CD4-positive, alpha-beta T cell treated with Interleukin-17A for 1 hour (primary cell): ENCODE measurements around the gene ITGB7.

Source experiments
- DNase-seq: peaks from one replicate; pipeline ENCODE4 v3.0.0-alpha.2; 2020

The ITGB7 gene, protein sequence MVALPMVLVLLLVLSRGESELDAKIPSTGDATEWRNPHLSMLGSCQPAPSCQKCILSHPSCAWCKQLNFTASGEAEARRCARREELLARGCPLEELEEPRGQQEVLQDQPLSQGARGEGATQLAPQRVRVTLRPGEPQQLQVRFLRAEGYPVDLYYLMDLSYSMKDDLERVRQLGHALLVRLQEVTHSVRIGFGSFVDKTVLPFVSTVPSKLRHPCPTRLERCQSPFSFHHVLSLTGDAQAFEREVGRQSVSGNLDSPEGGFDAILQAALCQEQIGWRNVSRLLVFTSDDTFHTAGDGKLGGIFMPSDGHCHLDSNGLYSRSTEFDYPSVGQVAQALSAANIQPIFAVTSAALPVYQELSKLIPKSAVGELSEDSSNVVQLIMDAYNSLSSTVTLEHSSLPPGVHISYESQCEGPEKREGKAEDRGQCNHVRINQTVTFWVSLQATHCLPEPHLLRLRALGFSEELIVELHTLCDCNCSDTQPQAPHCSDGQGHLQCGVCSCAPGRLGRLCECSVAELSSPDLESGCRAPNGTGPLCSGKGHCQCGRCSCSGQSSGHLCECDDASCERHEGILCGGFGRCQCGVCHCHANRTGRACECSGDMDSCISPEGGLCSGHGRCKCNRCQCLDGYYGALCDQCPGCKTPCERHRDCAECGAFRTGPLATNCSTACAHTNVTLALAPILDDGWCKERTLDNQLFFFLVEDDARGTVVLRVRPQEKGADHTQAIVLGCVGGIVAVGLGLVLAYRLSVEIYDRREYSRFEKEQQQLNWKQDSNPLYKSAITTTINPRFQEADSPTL

DNA sequence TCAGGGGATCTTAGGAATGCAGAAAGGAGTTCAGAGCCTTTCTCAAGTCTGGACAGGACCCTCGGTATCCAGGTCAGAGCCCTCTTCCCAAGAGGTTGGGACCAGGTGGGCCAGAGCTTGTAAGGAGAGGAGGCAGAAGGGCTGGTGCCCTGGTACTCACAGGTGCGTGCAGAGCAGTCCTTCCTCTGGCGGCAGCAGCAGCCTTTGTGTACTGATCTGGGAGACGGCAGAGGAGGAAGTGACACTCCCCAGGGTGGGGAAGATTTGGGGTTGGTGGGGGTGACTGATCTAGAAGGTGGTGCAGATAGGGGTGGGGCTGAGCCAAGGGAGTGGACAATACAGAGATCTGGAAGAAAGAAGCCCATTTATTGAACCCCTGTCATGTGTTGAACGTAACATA, at the start of gene ITGB7:
Gene ITGB7 (minus strand): TSS at position 210 of the 400 bp plus-strand sequence. CDS start 6,808 bp downstream, outside the sequence.
- peak; percentile 79 for DNase-seq

DNA sequence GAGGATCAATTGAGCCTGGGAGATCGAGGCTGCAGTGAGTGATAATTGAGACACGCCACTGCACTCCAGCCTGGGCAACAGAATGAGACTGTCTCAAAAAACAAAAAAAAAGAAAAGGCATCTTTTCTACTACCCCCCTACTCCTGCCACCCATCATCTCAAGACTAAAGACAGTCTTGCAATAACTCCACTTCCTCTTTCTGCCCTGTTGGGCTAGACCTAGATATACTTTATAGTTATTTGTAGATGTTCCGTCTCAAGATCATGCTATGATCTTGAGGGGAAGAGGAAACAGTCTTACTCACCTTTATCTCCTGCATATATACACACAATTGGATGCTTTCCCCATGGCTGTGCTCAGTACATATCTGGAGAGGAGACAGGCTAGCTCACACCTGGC, 48.9 kb upstream of the ITGB7 start:
- no peak for DNase-seq

DNA sequence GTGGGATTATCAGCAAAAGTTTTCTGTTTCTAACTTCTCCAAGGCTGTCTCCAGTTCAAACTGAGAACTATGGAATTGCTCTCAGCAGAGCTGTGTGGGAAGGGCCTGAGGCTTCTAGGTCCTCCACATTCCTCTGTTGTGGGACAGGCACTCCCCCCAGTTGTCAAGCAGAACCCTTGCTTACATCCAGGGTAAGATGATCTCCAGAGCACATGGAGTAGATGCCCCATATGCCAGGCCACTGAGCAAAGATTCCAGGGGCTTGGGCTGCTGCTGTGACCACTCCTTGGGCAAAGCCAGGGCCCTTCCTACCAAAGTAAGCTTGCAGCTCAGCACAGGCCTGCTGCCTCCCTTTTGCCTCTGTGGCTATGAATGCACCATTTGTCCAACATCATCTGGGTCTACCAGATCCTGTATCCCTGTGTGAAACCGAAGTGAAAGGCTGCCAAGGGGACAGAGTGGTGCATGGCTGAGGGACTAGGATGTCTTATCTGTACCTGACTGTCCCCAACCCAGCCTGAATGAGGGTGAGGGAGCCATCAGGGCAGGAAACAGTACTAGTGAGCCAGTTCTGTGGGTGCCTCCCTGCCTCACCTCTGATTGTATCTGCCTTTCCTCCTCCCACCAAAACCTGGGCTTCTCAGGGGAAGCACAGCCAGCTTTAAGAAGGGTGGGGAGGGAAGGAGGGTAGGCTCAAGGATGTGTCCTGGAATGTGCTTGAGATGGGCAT, 47.9 kb upstream of the ITGB7 start:
- no peak for DNase-seq

DNA sequence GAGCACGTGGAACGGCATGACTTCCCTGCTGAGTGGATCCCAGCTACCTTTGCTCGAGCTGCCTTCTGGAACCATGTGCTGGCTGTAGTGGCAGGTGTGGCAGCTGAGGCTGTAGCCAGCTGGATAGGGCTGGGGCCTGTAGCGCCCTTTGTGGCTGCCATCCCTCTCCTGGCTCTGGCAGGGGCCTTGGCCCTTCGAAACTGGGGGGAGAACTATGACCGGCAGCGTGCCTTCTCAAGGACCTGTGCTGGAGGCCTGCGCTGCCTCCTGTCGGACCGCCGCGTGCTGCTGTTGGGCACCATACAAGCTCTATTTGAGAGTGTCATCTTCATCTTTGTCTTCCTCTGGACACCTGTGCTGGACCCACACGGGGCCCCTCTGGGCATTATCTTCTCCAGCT, 46.2 kb upstream of the ITGB7 start:
- DNase-seq, result no peak

DNA sequence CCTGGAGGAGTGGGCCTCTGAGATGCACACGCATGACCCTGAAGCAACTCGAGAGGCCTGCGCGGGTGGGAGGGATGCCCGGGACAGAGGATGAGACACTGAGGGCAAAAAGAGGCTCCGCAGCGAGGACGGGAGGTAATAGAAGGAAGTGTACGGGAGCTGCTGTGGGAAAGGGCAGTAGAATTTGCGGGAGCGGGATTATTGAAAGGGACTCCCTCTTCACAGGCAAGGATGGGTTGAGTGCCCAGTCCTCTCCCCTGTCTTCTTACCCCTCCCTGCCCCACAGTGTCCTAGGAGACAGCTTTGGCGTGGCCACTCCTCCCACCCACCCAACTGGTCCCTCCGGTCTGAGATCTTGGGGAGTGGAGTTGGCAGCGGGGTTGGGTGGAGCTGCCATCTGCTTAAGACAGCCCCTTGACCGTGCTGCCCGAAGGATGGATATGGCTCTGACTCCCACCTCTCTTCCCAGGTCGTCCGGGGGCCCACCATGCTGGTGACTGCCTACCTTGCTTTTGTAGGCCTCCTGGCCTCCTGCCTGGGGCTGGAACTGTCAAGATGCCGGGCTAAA, 45.4 kb upstream of the ITGB7 start:
- DNase-seq, result no peak

DNA sequence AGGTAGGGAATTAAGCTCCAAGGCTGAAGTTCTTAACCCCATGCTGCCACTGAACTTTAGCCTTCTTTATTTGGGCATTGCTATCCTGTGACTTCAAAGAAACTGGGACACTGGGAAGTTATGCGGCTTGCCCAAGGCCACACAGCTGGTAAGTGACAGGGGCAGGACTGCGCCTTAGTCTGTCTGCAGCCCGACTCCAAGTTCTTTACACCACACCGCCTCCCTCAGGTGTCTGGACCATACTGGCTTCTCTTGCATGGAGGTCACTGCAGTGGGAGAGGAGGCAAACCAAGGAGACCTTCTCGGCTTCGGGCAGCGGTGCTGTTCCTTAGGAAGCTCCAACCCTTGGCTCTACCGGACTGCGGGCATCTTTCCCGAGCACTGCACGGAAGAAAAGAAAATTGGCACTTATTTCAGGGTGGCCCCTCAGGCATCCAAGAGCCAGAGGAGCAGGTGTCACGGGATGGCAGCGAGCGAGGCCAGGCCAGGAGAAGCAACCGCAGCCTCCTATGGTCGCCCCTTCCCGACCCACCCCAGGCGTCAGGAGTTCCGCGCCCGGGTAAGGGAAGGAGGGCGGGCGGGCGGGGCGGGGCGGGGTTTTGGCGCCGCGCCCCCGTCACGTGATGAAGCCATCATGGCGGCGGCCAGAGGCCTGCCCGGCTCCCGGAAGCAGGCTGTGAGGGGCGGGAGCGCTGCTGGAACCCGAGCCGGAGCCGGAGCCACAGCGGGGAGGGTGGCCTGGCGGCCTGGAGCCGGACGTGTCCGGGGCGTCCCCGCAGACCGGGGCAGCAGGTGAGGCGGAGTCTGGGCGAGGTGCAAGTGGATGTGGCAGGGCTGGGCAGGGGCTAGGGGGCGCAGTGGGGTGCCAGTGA, 44.7 kb upstream of the ITGB7 start:
- DNase-seq, result peak; percentile 76

DNA sequence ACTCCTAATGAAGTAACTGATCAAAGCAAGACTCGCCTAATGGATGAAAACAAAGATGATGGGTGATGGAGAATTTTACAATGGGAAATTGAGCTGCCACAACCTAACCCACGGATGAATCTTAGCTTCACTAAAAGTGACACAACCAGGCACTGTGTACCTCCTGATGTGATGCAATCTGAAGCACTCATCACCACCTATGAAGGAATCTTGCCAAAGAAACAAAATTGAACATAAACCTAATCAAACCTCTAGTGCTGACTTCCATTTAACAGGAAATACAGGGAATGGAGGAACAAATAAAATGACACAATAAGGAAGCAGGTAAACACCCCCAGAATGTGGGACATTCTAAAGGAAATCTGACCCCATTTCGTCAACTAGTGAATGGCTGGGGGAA, 38.2 kb upstream of the ITGB7 start:
- DNase-seq, result no peak

DNA sequence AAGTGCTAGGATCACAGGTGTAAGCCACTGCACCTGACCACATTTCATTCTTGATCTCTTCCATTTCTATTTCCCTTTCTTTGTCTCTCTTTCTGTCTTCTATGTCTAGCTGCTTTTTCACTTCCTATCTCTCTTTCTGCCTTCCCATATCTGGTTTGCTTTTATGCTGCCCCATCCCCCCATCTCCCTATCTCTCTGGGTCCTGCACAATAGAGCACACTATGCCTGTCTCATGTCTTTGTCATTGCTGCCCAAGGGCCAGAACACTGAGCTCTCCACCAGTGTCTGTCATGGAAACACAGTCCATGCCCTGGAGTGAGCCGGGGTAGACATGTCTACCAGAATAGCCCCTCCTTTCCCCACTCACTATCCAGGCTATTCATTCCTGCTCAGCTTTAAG, 37.3 kb upstream of the ITGB7 start:
- DNase-seq, result no peak

DNA sequence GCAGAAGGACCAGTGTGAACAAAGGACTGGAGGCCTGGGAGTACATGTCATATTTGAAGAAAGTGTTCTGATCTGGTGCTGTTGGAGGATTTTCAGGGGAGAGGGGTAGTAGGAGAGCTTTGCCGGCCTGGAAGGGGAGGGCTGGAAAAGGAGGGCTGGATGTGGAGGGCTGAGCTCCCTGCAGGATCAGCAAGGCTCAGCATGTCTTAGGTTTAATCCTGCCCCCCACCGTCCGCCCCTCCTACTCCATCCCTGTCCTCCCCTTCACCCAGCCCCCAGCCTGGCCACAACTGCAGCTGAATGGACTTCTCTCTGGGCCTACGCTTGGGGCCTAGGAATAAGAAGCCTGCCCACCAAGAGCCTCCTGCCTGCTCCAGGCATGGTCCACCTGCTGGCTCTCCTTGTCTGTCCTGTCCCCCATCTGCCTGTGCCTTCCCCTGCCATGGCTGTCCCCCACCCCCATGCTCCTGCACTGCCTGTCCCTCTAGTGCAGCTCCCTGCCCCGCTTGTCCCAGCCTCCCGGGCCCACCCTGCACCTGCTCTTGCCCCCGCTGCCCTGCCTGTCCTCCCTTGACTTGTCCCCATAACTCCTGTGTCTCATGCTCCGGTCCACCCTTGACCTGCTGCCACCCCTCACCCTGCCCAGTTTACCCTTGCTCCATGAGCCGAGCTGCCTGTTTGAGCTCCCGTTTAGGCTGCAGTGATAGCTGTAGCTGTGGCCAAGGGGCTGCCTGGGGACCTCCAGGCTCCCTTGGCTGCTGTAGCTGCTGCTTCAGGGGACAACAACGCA, 34.8 kb upstream of the ITGB7 start:
- DNase-seq, result no peak

DNA sequence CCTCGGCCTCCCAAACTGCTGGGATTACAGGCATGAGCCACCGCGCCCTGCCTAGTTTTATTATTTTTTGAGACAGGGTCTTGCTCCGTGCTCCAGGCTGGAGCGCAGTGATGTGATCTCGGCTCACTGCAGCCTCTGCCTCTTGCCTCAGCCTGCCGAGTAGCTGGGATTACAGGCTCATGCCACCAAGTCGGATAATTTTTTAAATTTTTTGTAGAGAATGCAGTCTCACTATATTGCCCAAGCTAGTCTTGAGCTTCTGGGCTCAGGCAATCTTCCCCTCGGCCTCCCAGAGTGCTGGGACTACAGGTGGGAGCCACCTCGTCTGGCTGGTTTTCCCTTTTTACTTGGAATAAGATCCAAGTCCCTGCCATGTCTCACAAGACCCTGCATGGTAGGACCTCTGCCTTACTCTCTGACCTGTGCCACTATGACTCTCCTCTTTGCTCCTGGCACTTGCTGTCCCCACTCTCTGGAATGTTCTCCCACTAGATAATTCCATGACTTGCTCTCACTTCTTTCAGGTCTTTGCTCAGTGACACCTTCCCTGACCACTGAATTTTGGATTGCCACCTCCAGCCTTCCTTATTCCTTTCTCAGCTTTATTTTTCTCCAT, 32.7 kb upstream of the ITGB7 start:
- no peak for DNase-seq

DNA sequence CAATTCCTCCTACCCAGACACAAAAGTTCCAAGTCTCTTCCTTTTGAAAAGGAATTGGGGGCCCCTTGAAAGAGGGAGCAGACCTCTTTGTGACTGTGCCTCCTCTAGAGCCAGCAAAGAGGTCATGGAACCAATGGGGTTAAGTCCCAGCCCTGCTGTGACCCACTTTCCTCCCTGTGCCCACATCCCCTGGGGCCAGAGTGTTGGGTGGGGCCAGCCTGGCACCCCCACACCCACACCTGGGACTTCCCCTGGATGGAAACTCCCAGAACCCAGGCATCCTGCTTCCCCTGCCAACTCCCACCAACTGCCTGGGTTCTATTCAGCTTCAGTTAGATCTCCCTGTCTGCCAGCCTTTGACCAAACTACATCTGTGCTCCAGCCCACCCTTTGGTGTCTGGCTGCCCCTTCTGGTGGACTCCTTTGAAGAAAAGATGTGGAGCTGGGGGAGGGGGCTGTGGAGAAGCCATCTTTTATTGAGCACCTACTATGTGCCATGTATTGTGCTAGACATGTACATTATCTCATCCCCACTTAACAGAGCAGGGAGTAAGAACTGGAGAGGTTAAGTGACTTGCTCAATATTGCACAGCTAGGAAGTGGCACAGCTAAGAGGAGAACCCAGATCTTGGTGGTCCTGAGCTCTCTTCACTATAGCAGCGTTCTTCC, 29.5 kb upstream of the ITGB7 start:
- DNase-seq, result peak; percentile 83

DNA sequence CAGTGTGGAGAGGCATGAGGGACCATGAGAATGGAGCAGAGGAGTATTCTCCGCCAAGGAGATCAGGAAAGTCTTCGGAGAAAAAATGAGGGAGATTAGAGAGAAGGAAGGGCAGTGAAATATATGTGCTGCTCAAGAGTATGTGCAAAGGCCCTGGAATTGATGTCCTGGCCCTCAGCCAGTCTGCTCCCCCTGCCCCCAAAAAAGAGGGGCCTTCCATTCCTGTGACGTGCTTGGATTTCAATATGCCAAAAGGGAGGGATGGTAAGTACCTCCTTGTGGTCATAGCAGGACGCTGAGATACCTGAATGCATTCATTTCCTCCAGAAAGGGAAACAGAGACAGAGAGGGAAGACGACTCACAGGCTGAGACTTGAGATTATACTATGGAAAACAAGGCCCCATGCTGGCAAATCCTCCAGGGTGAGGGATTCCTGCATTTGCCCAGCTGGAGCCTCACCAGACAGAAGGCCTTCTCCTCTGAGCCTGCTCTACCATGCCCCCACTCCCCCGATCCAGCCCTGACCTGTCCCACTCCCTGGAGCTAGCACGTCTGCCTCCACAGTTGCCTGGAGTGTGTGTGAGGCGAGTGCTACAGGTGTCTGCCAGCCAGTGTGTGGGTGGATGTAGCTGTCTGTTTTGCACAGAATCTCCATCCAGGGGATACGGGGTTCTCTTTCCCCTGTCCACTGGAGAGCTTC, 28.8 kb upstream of the ITGB7 start:
- DNase-seq, result no peak

DNA sequence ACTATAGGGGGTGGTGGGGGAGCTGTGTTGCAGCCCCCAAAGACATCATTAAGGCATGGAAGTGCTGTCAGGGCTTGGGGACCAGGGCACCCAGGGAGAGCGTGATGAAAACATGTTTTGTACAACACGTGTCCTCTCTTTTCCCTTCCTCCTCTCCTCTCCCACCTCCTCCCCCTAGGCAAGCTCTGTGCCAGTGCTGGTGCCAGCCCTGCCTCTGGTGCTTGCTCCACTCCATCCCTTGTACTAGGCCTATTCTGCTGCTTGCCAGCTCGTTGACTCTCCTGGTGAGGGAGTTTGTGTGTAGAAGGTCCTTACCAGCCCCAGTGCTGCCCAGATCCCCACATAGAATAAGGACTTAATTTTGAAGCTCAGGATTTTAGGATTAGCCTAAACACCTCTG, 28.1 kb upstream of the ITGB7 start:
- DNase-seq, result no peak

DNA sequence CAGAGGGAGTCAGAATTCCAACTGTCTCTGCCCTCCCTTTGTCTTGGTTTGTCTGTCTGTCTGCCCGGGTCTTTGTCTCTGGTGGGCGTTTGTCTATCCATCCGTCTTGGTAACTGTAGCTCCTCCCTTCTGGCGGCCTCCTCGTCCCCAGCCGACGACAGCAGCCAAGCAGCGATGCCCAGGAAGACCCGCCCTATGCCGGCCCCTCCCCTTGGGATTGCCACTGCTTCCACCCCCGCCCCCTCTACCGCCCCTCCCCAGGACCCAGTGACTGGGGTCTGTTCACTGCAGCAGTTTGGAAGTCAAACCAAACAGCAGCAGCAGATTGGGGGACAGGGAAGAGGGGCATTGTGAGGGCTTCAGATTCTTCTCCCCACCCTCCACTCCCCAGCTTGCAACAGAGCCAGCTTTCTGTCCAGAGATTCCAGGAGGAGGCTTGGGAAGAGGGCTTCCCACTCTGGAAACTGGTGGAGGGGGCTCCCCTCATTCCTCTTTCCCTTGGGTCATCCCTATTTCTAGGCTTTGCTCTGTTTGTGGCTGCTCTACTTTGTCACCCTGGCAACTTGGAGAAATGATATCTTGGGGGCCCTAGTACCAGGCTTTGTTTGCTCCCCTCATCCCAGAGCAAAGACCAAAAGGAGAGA, 27.3 kb upstream of the ITGB7 start:
- DNase-seq, result peak; percentile 37

DNA sequence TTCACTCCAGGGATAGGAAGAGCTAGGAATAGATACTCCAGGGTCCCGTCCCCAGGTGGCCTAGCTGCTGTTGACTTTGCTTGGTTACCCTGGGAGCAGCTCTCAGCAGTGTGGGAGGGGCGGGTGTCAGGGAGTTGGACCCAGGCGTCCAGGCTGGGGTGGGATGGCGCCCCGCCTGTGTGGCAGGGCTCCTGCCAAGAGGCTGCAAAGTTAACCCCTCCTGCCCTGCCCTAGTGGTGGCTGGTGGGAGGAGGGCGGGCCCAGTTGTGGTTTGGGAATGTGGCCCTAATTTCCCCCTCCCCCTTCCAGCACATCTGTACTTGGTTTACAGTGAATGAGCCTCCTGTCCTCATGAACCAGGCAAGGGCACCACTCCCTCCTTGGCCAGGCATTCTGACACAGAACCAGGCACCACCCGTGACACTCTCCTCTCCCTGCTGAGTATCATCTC, 26.6 kb upstream of the ITGB7 start:
- DNase-seq, result no peak

DNA sequence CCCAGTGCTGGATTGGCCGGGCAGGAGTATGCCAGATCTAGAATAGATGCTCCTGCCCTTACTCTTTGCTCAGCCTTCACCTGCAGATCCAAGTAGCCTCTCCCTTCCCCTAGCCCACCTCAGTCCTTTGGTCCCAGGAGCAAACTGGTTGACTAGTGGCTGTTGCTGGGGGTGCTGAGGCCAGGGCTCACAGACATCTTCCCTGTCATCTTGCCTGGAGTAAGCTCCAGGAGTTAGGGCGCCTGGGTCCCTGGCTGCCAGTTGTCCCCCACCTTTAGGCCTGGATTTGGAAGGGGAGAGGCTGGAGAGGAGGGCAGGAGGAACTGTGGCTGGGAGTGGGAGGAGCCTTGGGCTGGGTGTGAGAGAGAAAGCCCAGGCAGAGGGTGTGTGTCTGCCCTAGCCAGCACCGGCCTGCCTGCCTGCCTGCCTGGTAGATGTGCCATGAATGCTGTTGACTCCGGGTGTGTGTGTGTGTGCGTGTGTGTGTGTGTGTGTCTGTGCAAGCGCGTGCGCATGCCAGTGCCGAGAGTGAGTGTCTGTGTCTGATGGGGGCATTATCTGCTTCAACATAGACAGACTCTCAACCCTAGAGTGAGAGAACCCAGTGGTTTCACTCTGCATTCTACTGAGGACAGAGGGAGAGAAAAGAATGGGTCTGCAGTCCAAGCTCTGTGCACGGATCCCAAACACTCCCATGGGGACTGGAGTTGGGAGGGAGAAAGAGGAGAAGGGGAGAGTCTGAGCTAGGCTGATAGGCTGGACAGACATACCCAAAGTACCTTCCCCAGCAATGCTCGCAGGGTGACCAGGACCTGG, 25.8 kb upstream of the ITGB7 start:
- peak; percentile 62 for DNase-seq

DNA sequence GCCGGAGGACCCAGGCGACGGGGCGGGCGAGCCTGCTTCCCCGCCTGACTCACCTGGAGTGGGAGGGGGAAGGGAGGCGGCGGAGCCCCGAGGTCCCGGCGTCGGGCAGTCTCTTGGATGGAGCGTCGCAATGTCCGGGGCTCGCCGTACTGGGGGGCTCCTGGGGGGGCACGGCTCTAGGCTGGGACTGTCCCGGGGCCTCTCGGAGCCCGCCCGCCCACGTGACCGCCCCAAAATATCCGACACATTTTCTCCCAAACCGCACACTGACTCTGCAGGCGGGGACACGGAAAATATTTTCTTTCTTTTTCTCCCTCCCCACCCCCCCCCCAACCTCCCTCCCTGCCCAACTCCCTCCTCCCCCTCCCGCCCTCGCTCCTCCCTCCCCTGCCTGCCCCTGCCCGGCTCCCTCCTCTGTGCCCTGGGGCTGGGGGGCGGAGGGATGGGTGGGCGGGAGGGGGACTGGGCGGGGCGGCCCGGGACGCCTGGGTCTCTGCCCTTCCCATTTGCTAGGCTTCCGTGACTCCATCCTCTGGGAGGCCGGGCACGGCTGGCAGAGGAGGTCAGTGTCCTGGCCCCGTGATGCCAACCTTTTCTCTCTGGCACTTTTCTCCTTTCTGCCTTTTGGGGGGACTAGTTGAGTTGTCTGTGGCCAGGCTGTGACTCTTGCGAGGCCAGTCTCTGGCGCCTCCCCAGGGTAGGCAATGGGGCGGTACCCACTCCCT, 25.0 kb upstream of the ITGB7 start, which contains the start of gene RARG:
Gene RARG (minus strand): TSS at position 289 of the 725 bp plus-strand sequence. CDS start 4,664 bp downstream, outside the sequence.
- DNase-seq, result peak; percentile 79

DNA sequence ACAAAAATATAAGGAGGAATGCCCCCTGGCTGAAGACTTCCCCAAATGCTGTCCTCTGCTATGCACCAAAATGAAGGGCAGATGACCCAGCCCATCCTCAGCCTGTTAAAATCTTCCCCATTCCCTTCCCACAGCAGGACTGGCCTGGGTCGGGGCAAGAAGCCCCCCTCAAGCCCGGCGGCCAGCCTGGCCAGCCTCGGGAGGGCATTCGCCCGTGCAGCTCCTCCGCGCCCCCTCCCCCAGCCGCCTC, 24.5 kb upstream of the ITGB7 start:
- DNase-seq, result no peak
